Measurements from ENCODE around the gene SLC1A3.
"Not testable (repeated sequence)": the region's sequence is repeated elsewhere in the genome, so short reads cannot be mapped to it uniquely, and the experiment has no call there.

SLC1A3 gene

DNA sequence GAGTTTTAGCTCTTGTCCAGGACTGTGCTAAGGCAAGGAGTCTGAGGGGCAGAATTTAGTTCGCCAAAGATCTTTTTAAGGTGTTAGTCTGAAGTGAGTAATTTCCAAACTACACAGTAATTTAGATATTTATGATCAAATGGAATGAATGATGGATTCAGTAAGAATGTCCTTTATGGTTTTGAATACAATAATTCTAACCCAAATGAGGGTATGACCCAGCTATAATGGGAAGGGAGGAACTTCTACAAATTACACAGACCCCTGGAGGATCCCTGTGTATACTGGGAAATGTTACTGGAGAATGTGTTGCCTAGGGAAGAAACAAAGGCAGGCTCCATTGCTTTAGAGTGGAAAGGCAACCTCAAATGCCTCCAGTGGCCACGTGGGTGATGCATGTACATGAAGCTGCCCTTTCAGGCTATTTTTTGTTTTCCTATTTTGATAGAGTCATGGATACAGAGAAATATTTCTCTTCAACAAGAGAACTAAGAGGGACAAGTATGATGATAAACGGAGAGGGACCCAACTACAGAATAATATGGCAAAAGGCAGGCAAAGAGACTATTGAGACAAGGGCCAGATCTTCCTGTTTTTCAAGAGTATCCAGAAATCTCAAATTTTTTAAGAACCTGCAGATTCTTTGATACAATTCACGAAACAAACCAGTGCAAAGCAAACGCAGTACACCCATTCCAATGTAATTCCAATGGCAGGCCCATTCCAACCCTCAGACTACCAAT is 25.4 kb downstream of the SLC1A3 start:
- no peak for DNase-seq

DNA sequence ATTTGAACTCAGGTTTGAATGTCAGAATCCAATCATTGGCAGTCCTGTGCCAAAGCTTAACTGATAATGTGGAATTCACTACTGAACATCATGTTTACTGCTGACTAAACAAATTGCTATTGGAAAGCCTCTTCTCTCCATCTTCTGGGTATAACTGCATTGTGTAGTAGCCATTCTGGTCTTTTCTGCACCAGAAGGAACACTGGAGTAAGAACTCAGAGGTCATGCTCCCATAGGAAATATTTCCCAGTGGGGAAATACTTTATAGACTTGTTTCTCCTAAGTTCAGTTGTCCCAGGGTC is 25.9 kb downstream of the SLC1A3 start:
- no peak for DNase-seq

DNA sequence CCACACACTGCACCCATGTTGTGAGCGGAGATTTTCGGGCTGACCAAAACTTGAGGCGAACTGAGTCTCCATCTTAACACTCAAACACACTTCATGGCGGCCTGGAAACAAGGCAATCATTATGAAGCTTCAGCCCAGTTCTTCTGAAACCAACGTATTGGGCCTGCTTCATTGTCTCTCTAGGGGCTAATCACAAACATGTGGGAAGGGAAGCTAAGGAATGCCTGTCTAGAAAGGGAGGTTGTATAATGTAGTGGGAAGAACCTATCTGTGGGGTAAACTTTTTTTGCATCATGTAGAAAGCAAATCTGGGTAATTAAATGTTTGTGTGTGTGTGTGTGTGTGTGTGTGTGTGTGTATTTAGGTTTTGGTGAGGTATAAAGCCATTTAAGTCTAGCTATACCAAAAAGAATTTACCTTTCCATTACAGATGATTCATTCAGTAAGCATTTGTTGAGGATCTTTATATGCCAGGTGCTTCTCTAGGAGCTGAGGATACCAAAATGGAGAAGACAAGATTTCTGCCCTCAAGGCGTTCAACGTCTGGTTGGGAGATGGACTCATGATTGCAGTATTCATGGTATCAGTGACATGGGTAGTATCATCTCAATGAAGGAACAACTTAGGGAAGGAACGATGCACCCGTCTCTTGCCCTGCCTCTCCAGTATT is 29.4 kb downstream of the SLC1A3 start:
- DNase-seq = no peak

DNA sequence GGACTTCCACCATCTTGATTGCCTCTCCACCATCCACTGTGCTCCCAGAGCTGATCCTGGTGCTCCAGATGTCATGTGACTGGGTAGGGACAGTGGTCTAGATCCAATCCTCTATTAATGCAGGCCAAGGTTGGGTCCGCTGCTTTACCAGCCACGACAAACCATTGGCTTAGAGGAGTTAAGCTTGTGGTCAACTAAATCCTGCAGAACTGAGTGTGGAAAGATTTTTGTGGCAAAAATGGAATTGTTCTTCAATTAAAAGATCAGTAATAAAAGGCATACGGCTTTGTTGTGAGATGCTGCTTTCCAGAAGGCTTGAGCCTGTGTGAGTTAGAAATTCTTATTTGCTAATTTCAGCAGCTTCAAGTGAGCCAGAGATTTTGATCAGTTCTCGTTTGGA is 30.7 kb downstream of the SLC1A3 start:
- DNase-seq = no peak

DNA sequence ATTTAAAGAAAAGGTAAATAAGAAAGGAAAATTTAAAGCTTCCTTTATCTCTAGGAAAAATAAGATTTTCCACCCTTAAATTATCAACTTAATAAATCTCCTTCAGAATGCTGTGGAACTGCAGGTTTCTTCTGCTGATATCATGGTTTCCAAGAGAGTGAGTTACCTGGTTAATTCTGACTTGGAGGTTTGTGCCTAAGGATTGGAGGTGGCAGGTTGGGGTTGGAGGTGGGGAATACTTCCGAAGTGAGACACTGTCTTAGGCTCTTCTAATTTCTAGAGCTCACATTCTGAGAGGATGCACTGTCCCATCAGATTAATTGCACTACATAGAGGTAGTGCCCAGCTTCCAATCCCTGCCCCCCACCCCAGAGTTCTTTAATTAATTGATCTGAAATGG is 31.1 kb downstream of the SLC1A3 start:
- no peak for DNase-seq

DNA sequence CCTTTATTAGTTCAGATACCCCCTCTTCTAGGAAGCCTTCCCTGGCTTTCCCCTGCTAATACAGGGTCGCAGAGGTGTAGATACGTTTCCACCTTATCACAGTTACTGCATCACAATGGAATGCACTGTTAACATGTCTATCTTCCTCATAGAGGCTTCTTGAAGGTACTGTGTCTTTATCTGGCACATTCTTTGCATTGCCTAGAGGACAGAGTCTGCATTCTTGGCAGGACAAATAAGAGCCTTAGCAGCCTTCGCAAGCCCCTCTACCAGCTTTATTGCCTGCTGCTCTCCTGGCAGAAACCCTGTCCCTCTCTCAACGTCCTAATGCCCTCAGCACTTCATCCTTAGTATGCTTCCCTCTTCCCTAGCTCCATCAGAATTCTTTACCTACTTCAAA is 31.6 kb downstream of the SLC1A3 start:
- no peak for DNase-seq

DNA sequence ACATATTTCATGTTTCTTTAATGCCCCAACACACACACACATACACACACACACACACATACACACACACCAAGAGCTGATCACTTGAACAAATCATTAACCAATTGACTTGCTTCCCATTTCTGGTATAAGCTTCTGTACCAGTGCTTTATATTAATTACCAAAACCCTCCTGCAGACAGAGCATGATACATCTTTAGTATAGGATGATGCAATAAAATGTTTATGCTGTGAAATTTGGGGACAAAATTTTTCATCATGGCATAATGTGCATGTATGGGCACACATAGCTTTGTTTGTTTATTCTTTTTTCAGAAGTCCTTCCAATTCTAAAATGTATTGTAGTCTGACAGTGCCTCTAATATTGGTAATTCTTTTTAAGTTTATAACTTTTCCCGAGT is 34.5 kb downstream of the SLC1A3 start:
- no peak for DNase-seq

DNA sequence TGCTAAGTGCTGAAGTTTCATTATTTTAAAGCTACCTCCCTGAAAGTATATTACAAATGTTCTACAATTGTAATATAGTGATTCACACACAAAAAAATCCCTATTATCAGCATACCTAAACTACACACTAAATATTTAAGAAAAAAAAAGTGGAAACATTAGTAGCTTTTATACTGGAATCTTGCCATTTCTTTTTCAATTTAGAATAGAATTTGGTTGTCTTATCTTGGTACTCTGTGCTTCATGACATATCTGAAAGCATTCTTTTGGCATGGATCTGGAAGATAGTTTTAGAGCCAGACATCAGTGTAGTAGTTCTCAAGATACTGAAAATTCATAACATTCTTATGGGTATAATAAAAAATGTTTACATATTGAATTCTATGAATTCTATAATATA is 35.0 kb downstream of the SLC1A3 start:
- DNase-seq = no peak

DNA sequence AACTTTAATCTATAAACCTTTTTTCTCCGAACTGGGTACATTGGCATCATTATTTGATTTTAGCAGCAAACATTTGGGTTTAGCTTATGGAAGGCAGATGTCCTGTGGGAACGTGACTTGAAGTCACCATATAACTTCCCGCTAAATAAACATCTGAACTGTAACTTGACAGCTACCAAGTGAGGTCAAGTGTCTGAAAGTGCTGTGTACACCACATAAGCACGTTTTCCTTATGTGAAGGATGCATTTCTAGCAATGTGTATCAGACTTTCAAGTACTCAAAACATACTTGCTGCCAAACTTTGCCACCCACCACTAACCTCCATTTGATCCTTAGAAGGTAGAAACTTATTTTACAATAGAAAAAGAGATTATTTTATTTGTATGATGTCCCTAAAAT is 35.7 kb downstream of the SLC1A3 start:
- no peak for DNase-seq

DNA sequence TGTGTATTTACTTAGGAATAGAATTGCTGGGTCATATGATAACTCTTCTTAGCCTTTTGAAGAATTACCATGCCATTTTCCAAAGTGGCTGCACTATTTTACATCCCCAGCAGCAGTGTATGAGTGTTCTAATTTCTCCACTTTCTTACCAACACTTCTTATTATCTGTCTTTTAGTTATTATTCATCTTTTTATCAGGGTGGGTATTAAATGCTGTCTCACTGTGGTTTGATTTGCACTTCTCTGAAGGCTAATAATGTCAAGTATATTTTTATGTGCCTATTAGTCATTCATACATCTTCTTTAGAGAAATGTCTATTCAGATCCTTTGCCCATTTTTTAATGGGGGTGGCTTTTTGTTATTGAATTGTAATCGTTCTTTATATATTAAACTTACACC is 36.8 kb downstream of the SLC1A3 start:
- DNase-seq = no peak

DNA sequence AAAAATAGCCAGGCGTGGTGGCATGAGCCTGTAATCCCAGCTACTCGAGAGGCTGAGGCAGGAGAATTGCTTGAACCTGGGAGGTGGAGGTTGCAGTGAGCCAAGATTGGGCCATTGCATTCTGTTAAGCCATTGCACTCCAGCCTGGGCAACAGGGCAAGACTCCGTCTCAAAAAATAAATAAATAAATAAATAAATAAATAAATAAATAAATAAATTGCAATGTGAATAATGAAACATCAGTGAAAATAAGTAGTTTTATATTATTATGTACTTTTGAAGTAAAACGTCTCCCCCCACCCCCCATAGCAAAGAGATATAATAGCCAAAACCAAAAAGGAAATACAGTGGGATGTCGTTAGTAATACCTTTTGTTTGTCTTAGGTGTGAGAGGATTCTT is 37.4 kb downstream of the SLC1A3 start:
- DNase-seq = not testable (repeated sequence)

DNA sequence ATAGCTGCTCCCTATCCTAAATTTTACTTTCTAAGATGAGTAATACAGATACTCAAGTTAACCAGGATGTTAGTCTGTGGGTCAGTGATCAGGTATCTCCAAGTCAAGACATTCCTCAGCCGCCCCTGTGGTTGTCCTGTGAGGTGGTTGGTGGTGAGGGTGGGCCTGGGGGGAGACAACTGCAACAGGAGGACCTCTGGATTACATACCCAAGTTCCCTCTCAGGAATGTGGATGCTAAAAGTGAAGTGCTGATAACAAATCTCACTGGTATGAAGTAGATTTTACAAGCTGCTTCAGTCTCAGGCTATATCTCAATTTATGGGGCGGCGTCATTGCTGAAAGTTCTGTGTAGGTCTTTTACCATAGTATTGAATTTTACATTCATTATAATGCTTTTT is 38.3 kb downstream of the SLC1A3 start:
- no peak for DNase-seq

DNA sequence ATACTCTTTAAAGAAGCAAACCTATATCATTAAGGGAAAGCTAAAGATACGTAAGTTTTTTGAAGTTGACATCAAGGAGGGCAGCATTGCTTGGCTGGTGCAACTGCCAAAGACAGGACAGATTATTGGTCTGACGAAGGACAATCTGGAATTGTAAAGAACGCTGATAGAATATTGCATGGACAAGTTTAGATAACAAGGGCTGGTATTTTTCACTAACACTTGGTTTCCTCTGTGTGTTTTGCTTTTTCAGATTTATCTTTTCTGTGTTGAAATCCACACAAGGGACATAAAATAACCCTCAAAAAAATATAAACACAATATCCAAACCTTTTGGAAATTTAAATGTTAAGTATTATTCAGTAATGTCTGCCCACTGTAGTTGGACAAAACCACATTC is 39.7 kb downstream of the SLC1A3 start:
- DNase-seq = no peak

DNA sequence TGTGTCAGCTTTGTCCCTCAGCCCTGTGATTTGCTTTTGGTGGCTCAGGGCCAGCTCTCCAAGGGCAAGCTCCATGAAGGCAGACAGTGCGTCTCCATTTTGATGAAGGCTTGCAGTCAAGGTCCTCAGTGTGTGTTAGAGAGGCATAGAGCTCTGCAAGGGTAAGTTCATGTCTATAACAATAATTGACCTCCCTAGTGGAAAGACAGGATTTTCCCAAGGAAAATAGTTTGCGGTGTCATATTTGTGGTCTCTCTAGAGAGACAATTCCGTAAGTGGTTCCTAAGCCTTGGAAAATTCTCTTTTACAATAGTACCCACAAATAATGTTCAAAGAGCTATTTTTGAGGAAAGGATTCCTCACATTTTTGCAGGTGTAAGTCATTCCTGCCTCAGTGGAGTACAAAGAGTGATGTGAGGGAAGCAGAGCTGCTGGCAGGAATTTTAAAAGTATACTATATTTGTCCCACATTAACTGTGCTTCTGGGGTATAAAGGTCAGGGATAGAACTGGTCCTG is 40.2 kb downstream of the SLC1A3 start:
- DNase-seq = no peak

DNA sequence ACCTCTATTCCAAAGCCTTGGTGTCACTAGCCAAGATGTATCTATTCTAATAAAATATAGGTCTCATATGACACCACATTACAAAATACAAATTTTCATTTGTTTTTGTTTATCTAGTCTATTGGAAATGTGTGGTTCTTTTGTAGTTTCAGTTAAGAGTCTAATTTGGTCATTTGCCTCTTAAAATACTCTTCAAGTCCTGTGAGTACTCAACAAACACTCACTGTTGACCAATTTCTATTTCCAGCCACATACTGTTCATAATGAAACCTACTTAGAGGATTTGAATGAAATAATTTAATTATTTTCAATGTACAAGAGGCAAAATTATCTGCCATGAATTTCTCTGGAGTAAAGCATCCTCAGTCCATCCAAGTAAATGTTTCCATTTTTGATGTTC is 40.6 kb downstream of the SLC1A3 start:
- no peak for DNase-seq

DNA sequence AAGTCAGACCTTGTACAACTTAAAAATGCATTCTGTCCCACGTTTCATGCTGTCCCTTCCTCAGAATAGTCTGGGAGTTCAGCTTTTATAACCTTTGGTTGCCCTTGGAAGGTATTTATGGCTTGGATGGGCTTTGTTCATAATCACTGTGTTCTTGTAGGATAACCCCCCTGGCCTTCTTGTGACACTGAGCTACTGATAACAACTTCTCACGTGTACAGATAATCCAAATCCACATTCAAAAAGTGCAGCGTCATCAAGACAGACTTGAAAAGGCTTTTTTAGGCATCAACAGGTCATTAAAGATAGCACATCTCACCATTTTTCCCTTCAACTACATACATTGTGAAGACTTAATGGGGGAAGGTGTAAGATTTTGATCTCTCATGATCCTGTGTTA is 42.0 kb downstream of the SLC1A3 start:
- no peak for DNase-seq

DNA sequence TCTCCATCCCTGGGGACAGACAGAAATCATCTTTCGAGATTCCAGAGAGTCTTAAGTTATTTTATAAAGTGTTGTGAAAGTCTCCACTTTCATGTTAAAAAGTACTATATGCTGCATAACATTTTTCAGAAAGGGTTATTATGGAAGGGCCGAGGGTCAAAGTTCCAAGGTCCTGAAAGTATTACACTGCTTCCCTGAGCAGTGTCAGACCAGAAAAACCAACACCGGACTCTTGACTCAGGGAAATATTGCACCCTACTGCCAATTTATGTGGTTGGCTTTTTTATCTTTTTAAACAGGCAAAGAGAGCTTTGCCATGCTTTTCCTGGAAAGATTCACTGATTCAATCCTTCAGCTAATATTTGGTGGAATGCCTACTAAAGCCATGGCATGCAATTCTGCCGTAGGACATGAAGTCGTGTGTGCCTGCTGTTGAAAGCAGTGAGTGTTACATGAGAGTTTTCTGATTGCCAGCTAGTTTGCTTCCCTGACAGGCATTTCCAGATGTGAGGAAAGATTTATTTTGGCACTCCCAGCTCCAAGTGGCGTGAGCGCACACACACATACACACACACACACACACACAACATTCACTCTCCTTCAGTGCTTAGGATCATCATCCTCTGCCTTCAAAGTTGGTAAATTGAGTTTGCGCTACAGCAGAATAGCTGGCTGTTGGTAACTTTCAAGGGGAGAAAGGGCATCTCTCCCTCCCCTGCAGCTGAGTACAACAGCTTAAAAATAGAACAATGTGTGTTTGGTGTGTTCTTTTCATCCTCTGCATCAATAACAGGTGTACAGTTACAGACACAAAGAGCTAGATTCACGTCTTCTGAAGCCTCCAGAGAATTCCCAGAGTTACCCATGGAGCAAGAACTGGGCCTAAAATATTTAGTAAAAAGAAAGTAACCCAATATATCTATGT is 45.6 kb downstream of the SLC1A3 start:
- DNase-seq = no peak

DNA sequence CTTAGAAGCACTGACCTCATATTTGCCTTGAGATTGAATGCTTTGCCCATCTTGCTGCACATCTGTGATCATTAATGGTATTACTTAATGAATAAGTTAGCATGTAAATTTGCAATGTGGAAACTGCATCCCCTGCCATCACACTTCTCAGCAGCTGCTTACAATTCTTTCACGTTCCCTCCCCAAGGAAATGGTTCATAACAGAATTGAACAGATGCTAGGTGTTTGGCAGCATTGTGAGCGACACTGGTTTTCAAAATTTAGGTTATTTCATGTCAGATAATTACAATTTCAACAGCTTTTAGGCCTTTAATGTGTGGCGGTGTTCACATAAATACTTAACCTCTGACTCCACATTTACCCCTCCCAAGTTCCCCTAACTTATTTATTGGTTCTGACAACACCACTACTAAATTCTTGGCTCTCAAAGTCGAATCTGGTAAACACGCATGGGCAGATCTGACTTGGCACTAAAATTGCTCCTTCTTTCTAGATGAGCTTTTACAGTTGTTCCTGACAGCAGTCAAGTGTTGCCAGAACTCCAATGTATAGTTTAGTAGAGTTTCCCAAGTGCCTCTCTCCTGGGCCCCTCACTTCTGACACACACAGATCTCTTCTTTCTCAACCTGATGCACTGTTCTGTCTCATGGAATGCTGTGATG is 46.8 kb downstream of the SLC1A3 start:
- no peak for DNase-seq

DNA sequence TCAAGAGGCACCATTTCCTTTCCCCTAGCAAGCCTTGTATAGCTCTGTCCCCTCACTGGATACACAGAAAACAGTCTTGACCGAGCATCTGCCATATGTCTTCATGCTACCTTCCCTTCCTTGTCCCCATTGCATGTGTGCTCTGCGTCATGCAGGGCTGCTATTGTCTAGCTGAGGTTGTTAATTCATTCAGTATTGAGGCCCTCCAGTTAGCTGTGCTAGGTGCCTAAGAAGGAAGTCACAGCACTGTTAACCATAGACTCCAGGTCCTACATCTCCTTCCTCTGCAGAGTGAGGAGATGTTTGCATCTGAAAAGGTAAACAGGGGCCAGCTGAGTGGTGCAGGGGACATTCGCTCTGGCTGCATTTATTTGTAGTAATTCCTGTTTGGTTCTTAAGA is 48.2 kb downstream of the SLC1A3 start:
- no peak for DNase-seq

DNA sequence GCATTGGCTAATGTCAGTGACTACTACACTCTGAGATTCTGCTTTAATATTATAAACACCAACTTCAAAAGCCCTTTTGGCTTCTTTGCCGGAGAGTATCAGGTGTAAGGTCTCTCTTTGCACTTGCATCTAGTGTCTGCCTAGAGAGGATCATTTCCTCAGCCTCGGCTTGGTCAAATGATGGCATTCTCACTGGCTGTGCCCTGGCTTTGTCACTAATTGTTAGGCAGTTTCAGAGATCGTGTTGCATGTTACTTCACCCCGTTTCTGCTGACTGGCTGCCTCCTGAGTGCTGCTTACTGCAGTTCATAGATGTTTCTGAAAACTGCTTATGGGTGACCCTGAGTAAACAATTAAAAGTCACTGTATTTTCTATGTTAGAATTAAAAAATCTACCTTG is 48.8 kb downstream of the SLC1A3 start:
- no peak for DNase-seq

DNA sequence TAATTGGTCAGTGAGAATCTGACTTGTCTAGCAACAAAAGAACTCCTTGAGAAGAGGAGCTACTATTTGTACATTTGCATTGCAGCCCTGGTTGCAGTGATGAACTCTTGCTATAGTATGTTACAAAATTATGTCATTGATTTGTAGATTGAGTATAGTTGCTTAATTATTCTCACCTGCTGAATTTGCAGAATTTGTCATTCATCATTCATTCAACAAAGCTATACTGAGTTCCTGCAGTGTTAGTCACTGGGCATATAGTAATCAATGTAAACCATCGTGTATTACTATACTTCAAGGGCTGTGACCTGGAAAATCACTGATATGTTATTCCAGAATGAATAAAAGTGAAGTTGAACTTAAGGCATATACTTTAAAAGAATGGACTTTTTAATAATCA is 50.1 kb downstream of the SLC1A3 start:
- no peak for DNase-seq

DNA sequence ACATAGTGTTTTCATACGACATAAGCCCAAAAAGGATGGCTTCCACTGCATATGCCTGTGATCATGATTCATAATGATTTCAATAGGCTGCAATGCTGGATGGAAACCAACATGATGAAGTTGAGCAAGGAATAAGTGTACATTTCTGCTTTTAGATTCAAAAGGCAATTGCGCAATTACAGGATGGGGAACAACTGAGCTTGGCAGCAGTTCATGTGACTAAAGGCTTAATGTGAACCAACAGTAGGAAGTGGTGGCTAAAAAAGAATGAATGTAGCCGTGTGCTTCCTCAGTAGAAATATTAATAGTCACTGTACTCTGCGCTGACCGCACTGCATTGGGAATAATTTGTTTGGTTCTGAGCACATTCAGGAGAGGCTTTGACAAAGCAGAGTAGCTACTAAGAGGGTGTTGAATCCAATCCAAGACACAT is 51.2 kb downstream of the SLC1A3 start:
- no peak for DNase-seq

All from CD4-positive, alpha-beta T cell treated with Interleukin-17A for 4 hours (primary cell).